GM19328 (cell line): ENCODE results near the gene P2RY2.

Experiments used
- ATAC-seq: cut with Tn5 transposase; IDR thresholded peaks from one replicate; pipeline ENCODE4 v1.9.1; 2021; ENCODE audit warnings: mild to moderate bottlenecking, moderate library complexity; ENCODE audit not compliant: unreplicated experiment

Gene P2RY2

GRCh38 chr11:73204711-73205121 lies 13.4 kb upstream of the P2RY2 start:
- ATAC-seq = no peak

- ATAC-seq = no peak
Observed at GRCh38 chr11:73205661-73206343, 12.3 kb upstream of the P2RY2 start.

- ATAC-seq = no peak
Observed at GRCh38 chr11:73206801-73207200, 11.3 kb upstream of the P2RY2 start.

DNA sequence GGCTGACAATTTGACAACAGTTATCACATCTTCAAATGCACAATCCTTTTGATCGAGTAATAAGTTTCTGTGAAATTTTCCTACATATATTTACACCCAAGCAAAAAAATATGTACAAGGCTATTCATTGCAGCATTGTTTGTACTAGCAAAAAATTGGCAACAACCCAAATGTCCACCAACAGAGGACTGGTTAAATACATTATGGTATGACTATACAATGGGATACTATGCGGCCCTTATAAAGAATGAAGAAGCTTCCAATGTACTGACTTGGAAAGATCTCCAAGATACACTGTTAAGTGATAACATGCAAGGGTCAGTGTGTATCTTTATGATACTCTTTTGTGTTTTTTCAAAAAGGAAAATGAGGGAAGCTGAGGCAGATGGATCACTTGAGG lies 8.2 kb upstream of the P2RY2 start:
- no peak for ATAC-seq

DNA sequence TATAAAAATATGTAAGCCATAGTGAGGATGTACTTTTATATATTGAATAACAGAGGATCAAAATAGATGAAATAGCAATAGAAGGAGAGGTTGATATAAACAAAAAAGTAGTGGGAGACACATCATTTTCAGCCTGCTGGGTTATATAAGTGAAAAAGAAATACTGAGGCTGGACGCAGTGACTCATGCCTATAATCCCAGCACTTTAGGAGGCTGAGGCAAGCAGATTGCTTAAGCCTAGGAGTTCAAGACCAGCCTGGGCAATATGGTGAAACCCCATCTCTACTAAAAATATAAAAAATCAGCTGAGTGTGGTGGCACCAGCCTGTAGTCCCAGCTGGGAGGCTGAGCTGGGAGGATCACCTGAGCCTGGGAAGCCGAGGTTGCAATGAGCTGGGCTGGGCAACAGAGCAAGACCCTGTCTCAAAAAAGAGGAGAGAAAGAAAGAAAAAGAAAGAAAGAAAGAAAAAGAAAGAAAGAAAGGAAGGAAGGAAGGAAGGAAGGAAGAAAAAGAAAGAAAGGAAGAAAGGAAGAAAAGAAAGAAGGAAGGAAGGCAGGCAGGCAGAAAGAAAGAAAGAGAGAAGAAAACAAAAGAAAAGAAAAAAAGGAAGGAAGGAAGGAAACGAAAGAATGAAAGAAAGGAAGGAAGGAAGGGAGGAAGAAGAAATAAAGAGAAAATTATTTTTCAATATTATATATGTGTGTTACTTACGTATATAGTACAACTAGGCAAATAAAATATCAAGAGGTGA lies 7.0 kb upstream of the P2RY2 start:
- no peak for ATAC-seq

DNA sequence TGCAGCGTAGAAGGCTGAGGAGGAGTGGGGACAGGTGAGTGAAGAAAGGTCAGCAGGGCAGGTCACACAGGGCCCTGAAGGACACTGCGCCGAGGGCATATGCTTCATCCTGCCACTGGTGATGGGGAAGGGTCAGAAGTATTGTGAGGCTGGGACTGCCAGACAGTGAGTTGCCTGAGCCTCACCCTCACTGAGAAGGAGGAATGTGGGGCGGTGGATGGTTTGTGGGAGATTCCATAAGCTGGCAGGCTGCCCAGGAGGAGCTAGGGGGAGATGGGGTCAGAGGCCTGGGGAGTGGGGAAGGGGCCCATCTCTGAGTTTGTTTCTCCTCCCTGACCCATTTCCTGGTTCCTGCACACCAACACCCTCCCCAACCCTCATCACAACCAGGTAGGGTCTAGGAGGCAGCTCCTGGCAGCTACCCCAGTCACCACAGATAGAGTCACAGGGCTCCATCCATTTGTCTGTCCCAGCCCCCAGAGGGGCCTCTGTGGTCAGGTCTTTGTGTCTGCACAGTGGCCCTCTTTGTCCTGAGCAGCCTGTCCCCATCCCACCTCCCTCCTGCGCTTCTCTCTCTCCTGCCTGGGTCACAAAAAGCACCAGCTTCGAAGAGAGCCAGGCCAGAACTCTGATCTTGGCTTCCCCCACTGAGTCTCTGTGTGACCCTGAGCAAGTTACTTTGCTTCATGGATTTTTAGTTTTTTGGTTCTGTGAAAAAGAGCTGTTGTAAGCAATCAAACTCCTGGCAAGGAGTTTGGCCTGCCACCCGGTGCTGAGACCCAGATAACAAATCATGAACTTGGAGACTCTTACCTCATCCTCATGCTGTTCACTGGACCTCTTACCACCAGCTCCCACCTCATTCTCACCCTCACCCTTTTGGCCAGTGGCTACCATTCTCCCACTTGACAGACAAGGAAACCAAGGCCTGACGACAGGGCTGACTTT lies 4.6 kb upstream of the P2RY2 start:
- no peak for ATAC-seq

DNA sequence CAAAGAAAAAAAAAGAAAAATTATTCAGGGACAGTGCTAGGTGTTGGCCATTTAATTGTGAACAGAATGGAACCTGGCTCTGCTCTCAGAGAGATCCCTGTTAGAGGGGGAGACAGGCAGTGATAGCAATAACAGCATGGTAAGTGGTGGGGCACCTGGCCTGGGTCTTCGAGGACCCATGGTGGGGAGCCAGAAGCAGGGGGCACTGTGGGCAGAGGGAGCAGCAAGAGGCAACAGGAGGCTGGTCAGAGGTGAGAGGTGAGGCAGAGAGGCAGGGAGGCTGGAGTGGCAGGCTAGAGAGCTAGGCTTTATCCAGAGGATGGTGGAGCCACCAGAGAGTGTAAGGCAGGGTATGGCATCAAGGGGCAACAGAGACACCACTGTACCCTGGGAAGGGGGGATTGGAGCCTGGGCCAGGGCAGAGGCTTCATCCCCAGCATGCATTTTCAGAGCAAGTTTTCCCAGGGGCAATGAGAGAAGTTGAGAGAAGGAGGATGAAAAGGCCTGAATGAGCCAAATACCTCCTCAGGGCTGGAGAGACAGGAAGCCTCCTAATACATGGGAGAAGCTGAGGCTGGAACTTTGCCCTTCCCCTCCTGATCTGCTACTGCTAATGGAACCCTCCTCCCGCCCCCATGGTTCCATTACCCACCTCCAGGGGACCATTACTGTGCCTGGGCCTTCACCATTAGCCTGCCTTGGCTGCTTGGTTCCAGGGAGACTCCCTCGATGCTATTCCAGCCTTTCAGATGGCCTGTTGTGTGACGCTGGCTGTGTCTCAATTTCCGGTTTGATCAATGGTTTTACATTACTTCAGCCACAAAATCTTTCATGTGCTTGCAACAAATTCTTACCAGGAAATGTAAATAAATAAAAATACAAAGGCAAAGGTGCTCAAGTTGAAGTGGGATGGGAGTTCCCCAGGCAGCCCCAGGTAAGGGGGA lies 2.6 kb upstream of the P2RY2 start:
- ATAC-seq = no peak

DNA sequence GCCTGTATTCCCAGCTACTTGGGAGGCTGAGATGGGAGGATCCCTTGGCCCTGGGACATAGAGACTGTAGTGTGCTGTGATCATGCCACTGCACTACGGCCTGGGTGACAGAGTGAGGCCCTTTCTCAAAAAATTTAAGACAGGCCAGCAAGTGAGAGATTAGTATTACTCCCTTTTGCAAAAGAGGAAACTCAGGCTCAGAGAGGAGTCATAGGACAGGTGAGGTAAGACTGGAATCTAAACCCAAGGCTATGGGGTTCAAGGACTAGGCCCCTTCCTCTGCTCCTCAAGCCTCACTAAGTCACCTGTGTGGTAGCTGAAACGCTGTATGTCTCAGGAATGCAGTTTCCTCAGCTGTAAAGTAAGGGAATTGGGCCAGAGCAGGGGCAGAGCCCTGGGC lies 1.6 kb upstream of the P2RY2 start:
- no peak for ATAC-seq

GRCh38 chr11:73217131-73217809 lies 811 bp upstream of the P2RY2 start:
- ATAC-seq = no peak

- ATAC-seq = no peak
Observed at GRCh38 chr11:73217810-73218105, 323 bp upstream of the P2RY2 start.

- no peak for ATAC-seq
Observed at GRCh38 chr11:73218830-73219215, 742 bp downstream of the P2RY2 start.

GRCh38 chr11:73219396-73220285 lies 1.6 kb downstream of the P2RY2 start:
- ATAC-seq = no peak

- ATAC-seq = no peak
Observed at GRCh38 chr11:73221451-73221850, 3.4 kb downstream of the P2RY2 start.

DNA sequence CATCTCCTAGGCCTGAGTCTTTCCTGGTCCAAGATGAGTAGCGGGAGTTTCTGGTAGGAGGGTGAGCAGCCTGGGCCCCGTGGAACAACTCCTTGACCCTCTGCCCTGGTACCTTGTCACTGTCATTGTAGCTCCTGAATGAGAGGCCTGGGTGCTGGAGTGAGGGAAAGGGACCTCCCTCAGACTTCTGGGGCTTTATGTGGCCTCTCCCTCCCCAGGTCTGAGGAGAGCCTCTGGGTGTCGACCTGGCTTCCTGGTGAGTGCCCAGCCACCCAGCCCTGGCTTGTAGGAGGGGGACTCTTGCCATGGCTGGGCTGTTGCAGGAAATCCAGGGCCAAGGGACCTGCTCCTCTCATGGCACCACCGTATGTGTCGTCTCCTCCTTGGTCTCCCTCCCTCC lies 3.9 kb downstream of the P2RY2 start:
- ATAC-seq = no peak

DNA sequence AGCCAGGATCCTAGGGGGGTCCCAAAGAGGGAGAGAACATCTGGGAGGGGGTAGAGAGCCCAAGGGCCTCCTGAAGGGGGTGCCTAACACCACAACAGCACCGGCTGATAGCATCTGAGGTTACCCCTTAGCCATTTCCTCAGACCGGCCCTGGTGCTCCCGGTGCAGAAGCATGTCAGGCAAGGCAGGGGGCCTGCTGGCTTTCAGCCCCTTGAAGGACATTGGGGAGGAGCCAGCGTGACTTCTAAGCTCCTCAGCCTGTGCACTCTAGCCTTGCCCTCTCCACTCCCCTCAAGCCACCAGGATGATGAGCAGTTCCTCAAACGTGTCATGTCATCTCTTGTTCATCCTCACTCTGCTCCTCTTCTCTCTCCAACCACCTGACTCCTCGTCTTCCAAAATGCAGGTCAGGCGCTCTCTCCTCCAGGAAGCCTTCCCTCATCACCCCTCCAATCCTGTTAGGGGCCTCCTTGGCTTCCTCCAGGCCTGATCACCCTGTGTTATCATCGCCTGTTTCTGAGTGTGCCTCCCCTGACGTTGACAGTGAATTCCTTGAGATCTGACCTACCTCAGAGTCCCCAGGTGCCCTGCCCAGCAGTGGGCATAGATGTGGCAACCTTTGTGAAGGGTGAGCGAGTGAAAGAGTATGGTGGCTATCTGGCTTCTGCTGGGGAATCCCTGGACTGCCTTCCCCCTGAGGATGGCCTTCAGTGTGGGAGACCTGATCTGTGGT lies 6.1 kb downstream of the P2RY2 start:
- no peak for ATAC-seq

DNA sequence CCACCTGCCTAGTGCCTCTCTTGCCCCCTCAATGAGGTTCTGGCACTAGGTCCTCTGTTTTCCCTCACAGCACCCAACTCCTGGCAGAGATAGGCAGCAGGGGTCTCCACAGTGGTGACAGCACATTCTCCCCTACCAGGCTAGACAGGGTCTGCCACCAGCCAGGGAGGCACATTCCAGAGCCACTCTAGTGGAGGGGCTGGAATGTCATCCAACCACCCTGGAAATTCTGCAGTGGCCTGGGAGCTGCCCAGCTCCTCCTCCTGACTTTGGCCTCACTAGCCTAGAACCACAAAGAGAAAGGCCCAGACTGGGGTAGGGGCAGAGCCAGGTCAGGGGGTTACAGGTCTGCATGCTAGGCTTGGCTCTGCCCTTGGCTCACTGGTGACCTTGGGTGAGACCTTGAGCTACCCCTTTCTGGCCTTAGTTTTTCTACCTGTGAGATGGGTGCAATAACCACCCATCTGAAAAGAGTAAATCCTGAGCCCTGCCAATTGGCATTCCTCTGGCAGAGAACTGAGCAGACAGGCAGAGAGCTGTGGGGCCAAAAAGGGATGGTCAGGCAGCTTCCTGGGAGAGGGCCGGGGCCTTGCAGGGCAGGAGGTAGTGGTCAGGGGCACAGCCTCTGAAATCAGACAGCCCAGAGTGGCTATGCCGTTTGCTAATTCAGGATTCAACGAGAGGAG lies 7.1 kb downstream of the P2RY2 start:
- no peak for ATAC-seq

- no peak for ATAC-seq
Observed at GRCh38 chr11:73225851-73226250, 7.8 kb downstream of the P2RY2 start.
